Epithelial cell of esophagus (primary cell): ENCODE data around the gene DNASE1L1.

ENCODE experiments used
- DNase-seq: peaks from one replicate; pipeline ENCODE4 v3.0.0; 2010; ENCODE audit warnings: low read depth
- H3K4me3 ChIP-seq: 2 replicates; pipeline ENCODE4 v1.5.1; 2011; ENCODE audit warnings: mild to moderate bottlenecking, low read length, control low read depth
- CTCF ChIP-seq: IDR thresholded peaks from 2 replicates; pipeline ENCODE4 v1.5.1; 2011; ENCODE audit warnings: low read depth, mild to moderate bottlenecking, low read length, control low read depth, inconsistent platforms; ENCODE audit not compliant: insufficient read depth; ENCODE audit errors: missing control alignments

Gene DNASE1L1

GRCh38 chrX:154441984-154442707, 33.1 kb upstream of the DNASE1L1 start:
- no peak overlapping the region for H3K4me3 ChIP-seq
- peak; percentile 80 for DNase-seq

GRCh38 chrX:154441564-154441963, 32.5 kb upstream of the DNASE1L1 start:
- H3K4me3 ChIP-seq = no peak overlapping the region
- no peak for TF ChIP-seq CTCF
- DNase-seq = no peak

More at GRCh38 chrX:154441984-154442707, 33.1 kb upstream of the DNASE1L1 start:
- no peak for TF ChIP-seq CTCF

- no peak overlapping the region for H3K4me3 ChIP-seq
- TF ChIP-seq CTCF = no peak
- DNase-seq = no peak
These were observed 31.7 kb upstream of the DNASE1L1 start for GRCh38 chrX:154440623-154441357.

DNA sequence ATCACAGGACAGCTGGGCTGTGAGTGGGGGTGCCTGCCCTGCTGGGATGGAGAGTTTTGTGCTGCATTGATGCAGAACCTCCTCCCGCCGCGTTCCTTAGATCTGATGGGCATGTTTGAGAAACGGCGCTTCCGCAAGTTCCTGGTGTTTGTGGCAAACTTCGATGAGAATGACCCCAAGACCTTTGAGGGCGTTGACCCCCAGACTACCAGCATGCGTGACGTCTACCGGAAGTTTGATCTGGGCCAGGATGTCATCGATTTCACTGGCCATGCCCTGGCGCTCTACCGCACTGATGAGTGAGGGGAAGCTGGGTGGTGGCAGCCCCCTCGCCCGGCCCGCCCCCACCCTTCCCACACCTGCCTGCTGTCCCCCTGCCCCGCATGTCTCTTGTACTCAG, 30.8 kb upstream of the DNASE1L1 start:
- no peak overlapping the region for H3K4me3 ChIP-seq
- DNase-seq = no peak
- TF ChIP-seq CTCF = no peak

GRCh38 chrX:154437971-154438893, 29.2 kb upstream of the DNASE1L1 start:
- TF ChIP-seq CTCF = no peak
- DNase-seq = no peak

GRCh38 chrX:154436983-154437752, 28.1 kb upstream of the DNASE1L1 start, which contains the start of gene GDI1:
Gene GDI1 (plus strand): TSS chrX:154437154. CDS start chrX:154437255, 101 bp downstream.
- peak; percentile 43 for DNase-seq
- peak within 1 kb of the TSS; percentile 57 for H3K4me3 ChIP-seq
- TF ChIP-seq CTCF = no peak

More at GRCh38 chrX:154437971-154438893, 29.2 kb upstream of the DNASE1L1 start:
- H3K4me3 ChIP-seq = peak overlapping the region; percentile 57
